Mesenchymal stem cell (in vitro differentiated cells and primary cell): ENCODE measurements around the gene SULT6B1.
"Not testable (repeated sequence)": the region's sequence is repeated elsewhere in the genome, so short reads cannot be mapped to it uniquely, and the experiment has no call there.

Experiments used
- DNase-seq: peaks from one replicate; pipeline ENCODE4 v3.0.0-alpha.2; 2013
- H2AFZ ChIP-seq: one replicate; pipeline ENCODE4 v1.6.1; 2013; ENCODE audit warnings: low read depth, mild to moderate bottlenecking, control low read depth, inconsistent platforms, low read length, moderate library complexity
- H2AK5ac ChIP-seq: 2 replicates; pipeline ENCODE4 v1.6.1; 2013; ENCODE audit warnings: low read length, moderate library complexity, mild to moderate bottlenecking, inconsistent platforms; ENCODE audit not compliant: severe bottlenecking
- H2BK120ac ChIP-seq: one replicate; pipeline ENCODE4 v1.6.1; 2013; ENCODE audit warnings: low read depth, mild to moderate bottlenecking, inconsistent platforms, low read length, moderate library complexity
- H2BK12ac ChIP-seq, 2 experiments: one replicate each; pipeline ENCODE4 v1.6.1; 2013; ENCODE audit warnings: inconsistent platforms in 2 of 2, low read length in 2 of 2, mild to moderate bottlenecking in 2 of 2, moderate library complexity in 2 of 2, control low read depth in 1 of 2
- H2BK15ac ChIP-seq: one replicate; pipeline ENCODE4 v1.6.1; 2013; ENCODE audit warnings: mild to moderate bottlenecking, low read depth, inconsistent platforms; ENCODE audit not compliant: poor library complexity, severe bottlenecking
- H2BK5ac ChIP-seq: 2 replicates; pipeline ENCODE4 v1.6.1; 2013; ENCODE audit warnings: low read depth, mild to moderate bottlenecking, low read length, control low read depth, inconsistent platforms; ENCODE audit not compliant: poor library complexity, severe bottlenecking
- H3K14ac ChIP-seq, 2 experiments: one replicate each; pipeline ENCODE4 v1.6.1; 2013; ENCODE audit warnings: inconsistent platforms in 2 of 2, low read length in 2 of 2, control low read depth in 1 of 2, mild to moderate bottlenecking in 1 of 2, moderate library complexity in 1 of 2
- H3K18ac ChIP-seq, 2 experiments: one replicate each; pipeline ENCODE4 v1.6.1; 2013; ENCODE audit warnings: inconsistent platforms in 2 of 2, low read length in 2 of 2, control low read depth in 1 of 2, low read depth in 1 of 2, mild to moderate bottlenecking in 1 of 2
- H3K23ac ChIP-seq, 2 experiments: one replicate each; pipeline ENCODE4 v1.6.1; 2013; ENCODE audit warnings: inconsistent platforms in 2 of 2, low read length in 2 of 2, mild to moderate bottlenecking in 2 of 2, moderate library complexity in 2 of 2, control low read depth in 1 of 2
- H3K27ac ChIP-seq: 2 replicates; pipeline ENCODE4 v1.5.1; 2013; ENCODE audit warnings: mild to moderate bottlenecking, moderate library complexity, low read length, control low read depth, inconsistent platforms; ENCODE audit not compliant: poor library complexity, severe bottlenecking
- H3K27me3 ChIP-seq, 2 experiments: 2 replicates each; pipeline versions ENCODE4 v1.6.1 to v1.7.0; 2013; ENCODE audit warnings: low read length in 2 of 2, mild to moderate bottlenecking in 2 of 2, moderate library complexity in 2 of 2, control low read depth in 1 of 2, inconsistent platforms in 1 of 2; ENCODE audit not compliant: control insufficient read depth in 1 of 2, insufficient read depth in 1 of 2
- H3K36me3 ChIP-seq, 2 experiments: 2 replicates each; pipeline versions ENCODE4 v1.6.1 to v1.7.0; 2013; ENCODE audit warnings: low read length in 2 of 2, control low read depth in 1 of 2, inconsistent platforms in 1 of 2, low read depth in 1 of 2, mild to moderate bottlenecking in 1 of 2; ENCODE audit not compliant: insufficient read depth in 2 of 2, control insufficient read depth in 1 of 2
- H3K4ac ChIP-seq, 2 experiments: one replicate each; pipeline ENCODE4 v1.6.1; 2013; ENCODE audit warnings: inconsistent platforms in 2 of 2, low read length in 2 of 2, mild to moderate bottlenecking in 2 of 2, moderate library complexity in 2 of 2, control low read depth in 1 of 2, low read depth in 1 of 2
- H3K4me1 ChIP-seq: 2 replicates; pipeline ENCODE4 v1.6.1; 2013; ENCODE audit warnings: low read depth, low read length, control low read depth; ENCODE audit not compliant: control insufficient read depth, insufficient read depth
- H3K4me2 ChIP-seq: 2 replicates; pipeline ENCODE4 v1.6.1; 2013; ENCODE audit warnings: low read length, mild to moderate bottlenecking, inconsistent platforms; ENCODE audit not compliant: poor library complexity, severe bottlenecking
- H3K4me3 ChIP-seq, 2 experiments: 2 replicates each; pipeline versions ENCODE4 v1.5.1 to v1.7.0; 2013; ENCODE audit warnings: low read length in 2 of 2, mild to moderate bottlenecking in 2 of 2, control low read depth in 1 of 2, low read depth in 1 of 2; ENCODE audit not compliant: insufficient read depth in 1 of 2
- H3K79me1 ChIP-seq: replicated peaks from 2 replicates; pipeline ENCODE4 v1.6.1; 2013; ENCODE audit warnings: mild to moderate bottlenecking, control low read depth, low read length, inconsistent platforms; ENCODE audit not compliant: poor library complexity, severe bottlenecking
- H3K9ac ChIP-seq: 2 replicates; pipeline ENCODE4 v1.7.0; 2013; ENCODE audit warnings: mild to moderate bottlenecking, low read length, moderate library complexity
- H3K9me3 ChIP-seq: 2 replicates; pipeline ENCODE4 v1.7.0; 2013; ENCODE audit warnings: mild to moderate bottlenecking, low read length; ENCODE audit not compliant: control insufficient read depth
- H4K8ac ChIP-seq: one replicate; pipeline ENCODE4 v1.6.1; 2013; ENCODE audit warnings: inconsistent platforms, mild to moderate bottlenecking, low read length, moderate library complexity
- H4K91ac ChIP-seq: one replicate; pipeline ENCODE4 v1.6.1; 2013; ENCODE audit warnings: mild to moderate bottlenecking, low read length, inconsistent platforms
- WGBS: methylation state at CpG from one replicate; pipeline ENCODE4 v1.1.7; 2013; ENCODE audit warnings: mixed read lengths; 5-methylcytosine and 5-hydroxymethylcytosine counted together

Gene SULT6B1

GRCh38 chr2:37205071-37205661 is 16.7 kb upstream of the SULT6B1 start:
- not testable (repeated sequence) for DNase-seq, H3K18ac ChIP-seq, H3K4me2 ChIP-seq, H2AFZ ChIP-seq, H3K23ac ChIP-seq, H3K4me3 ChIP-seq, H4K91ac ChIP-seq, H2BK12ac ChIP-seq, H3K27ac ChIP-seq, H3K4me1 ChIP-seq, H2BK15ac ChIP-seq, H2BK120ac ChIP-seq, H2BK5ac ChIP-seq, H3K14ac ChIP-seq, H3K4ac ChIP-seq, H3K27me3 ChIP-seq, H2AK5ac ChIP-seq, H3K79me1 ChIP-seq, H4K8ac ChIP-seq, H3K9ac ChIP-seq
- 83% methylated on average over 5 of the region's 8 CpGs for WGBS
- H3K36me3 ChIP-seq = peaks cover 17 to 93% of the 10 kb centered on the region in 2 experiments
- H3K9me3 ChIP-seq = peaks cover 37% of the 10 kb centered on the region

- Histone ChIP-seq H3K18ac (no peak overlapping the region), H3K9me3 (peaks cover 29% of the 10 kb centered on the region), H4K91ac (no peak overlapping the region), H3K27me3 (no peaks in the 10 kb centered on the region), H3K4me1 (peaks cover 2% of the 10 kb centered on the region), H2BK15ac (no peak overlapping the region), H3K23ac (no peak overlapping the region), H3K27ac (no peak overlapping the region), H2BK12ac (no peak overlapping the region), H3K36me3 (peaks cover 17 to 84% of the 10 kb centered on the region in 2 experiments), H3K9ac (no peak overlapping the region), H3K14ac (no peak overlapping the region), H4K8ac (no peak overlapping the region), H2BK120ac (no peak overlapping the region), H3K79me1 (peaks cover 11% of the 10 kb centered on the region), H2BK5ac (no peak overlapping the region), H3K4me3 (no peak overlapping the region), H3K4ac (no peak overlapping the region), H3K4me2 (no peak overlapping the region), H2AFZ (no peak overlapping the region), H2AK5ac (no peak overlapping the region)
- WGBS = 100% methylated on average over 2 of the region's 2 CpGs
- DNase-seq = no peak
Observed at GRCh38 chr2:37203708-37204107, 15.2 kb upstream of the SULT6B1 start.

- H3K9me3 ChIP-seq = peaks cover 15% of the 10 kb centered on the region
- 63% methylated on average over 1 of the region's 1 CpG for WGBS
- no peak overlapping the region for H2BK120ac ChIP-seq
- no peak overlapping the region for H3K9ac ChIP-seq
- peaks cover 17 to 66% of the 10 kb centered on the region in 2 experiments for H3K36me3 ChIP-seq
- no peak overlapping the region for H3K4me3 ChIP-seq
- H2BK15ac ChIP-seq = no peak overlapping the region
- no peak overlapping the region for H3K27ac ChIP-seq
- no peak overlapping the region for H2BK5ac ChIP-seq
- H3K23ac ChIP-seq = no peak overlapping the region
- no peak overlapping the region for H3K14ac ChIP-seq
- DNase-seq = peak; percentile 45
- no peak overlapping the region for H2AK5ac ChIP-seq
- no peak overlapping the region for H3K18ac ChIP-seq
- H4K8ac ChIP-seq = no peak overlapping the region
- no peak overlapping the region for H2AFZ ChIP-seq
- no peak overlapping the region for H2BK12ac ChIP-seq
- peaks cover 13% of the 10 kb centered on the region for H3K79me1 ChIP-seq
- no peaks in the 10 kb centered on the region for H3K27me3 ChIP-seq
- no peak overlapping the region for H3K4me2 ChIP-seq
- H4K91ac ChIP-seq = no peak overlapping the region
- H3K4ac ChIP-seq = no peak overlapping the region
- H3K4me1 ChIP-seq = peaks cover 5% of the 10 kb centered on the region
Observed at GRCh38 chr2:37201766-37202165, 13.3 kb upstream of the SULT6B1 start.

GRCh38 chr2:37201208-37201607 is 12.7 kb upstream of the SULT6B1 start:
- Histone ChIP-seq H3K79me1 (peaks cover 11% of the 10 kb centered on the region), H3K14ac (no peak overlapping the region), H2BK5ac (no peak overlapping the region), H3K18ac (no peak overlapping the region), H3K4ac (no peak overlapping the region), H3K9ac (no peak overlapping the region), H2BK15ac (no peak overlapping the region), H2AK5ac (no peak overlapping the region), H3K23ac (no peak overlapping the region), H2BK12ac (no peak overlapping the region), H3K27me3 (no peaks in the 10 kb centered on the region), H4K8ac (no peak overlapping the region), H4K91ac (no peak overlapping the region), H3K36me3 (peaks cover 15 to 60% of the 10 kb centered on the region in 2 experiments), H3K27ac (no peak overlapping the region), H3K4me2 (no peak overlapping the region), H3K9me3 (peaks cover 10% of the 10 kb centered on the region), H3K4me3 (no peak overlapping the region), H3K4me1 (peaks cover 5% of the 10 kb centered on the region), H2AFZ (no peak overlapping the region), H2BK120ac (no peak overlapping the region)
- DNase-seq = no peak
- 100% methylated on average over 1 of the region's 1 CpG for WGBS
